Measurements from ENCODE around the gene IRX6. TPM values are rescaled to one million over a fixed set of nuclear protein-coding genes. Genes with fewer than 3 reads are reported as not detected.

The IRX6 gene
- polyA plus RNA-seq, 2 donors, result 0.14 to 0.75 TPM

DNA sequence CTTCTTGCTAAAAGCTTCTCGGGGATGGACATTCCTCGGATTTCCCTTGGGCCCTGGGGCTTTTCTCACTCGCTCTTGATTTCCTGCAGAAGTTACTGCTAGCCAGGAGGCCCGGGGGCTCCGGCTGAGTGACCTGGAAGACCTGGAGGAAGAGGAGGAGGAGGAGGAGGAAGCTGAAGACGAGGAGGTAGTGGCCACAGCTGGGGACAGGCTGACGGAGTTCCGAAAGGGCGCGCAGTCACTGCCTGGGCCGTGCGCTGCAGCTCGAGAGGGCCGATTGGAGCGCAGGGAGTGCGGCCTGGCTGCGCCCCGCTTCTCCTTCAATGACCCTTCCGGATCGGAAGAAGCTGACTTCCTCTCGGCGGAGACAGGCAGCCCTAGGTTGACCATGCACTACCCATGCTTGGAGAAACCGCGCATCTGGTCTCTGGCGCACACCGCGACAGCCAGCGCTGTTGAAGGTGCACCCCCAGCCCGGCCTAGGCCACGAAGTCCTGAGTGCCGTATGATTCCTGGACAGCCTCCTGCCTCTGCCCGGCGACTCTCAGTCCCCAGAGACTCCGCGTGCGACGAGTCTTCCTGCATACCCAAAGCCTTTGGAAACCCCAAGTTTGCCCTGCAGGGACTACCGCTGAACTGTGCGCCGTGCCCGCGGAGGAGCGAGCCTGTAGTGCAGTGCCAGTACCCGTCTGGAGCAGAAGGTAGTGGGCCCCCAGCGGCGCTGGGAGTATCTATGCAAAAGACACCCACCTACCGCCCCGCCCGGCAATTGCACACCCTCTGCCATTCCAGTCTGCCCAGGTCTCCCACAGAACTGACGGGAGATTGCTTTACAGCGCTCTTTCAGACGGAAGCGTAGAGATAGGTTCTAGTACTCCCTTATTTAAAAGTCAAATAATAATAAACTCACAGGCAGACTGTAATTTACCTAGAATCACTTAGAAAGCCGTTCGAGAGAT lies 4.9 kb downstream of the IRX6 start:
- H3K27me3 ChIP-seq (ENCODE audit: control insufficient read depth in 1 of 2, insufficient read depth in 2 of 2, low read length in 2 of 2), result peaks cover 0 to 7% of the 10 kb centered on the region in 2 donors
- WGBS, 2 donors, result 30 to 38% methylated on average over 55 of the region's 55 CpGs
- peaks cover 0 to 9% of the 10 kb centered on the region in 2 donors for H3K4me1 ChIP-seq (ENCODE audit: control insufficient read depth in 2 of 2, insufficient read depth in 2 of 2, low read length in 1 of 2)
- H3K27ac ChIP-seq (ENCODE audit: low read depth in 2 of 2, low read length in 1 of 2), result no peak overlapping the region
- peaks cover 0 to 2% of the 10 kb centered on the region in 2 donors for H3K9me3 ChIP-seq (ENCODE audit: control insufficient read depth in 2 of 2, insufficient read depth in 1 of 2, low read depth in 1 of 2, low read length in 1 of 2)
- H3K36me3 ChIP-seq (ENCODE audit: control insufficient read depth in 2 of 2, insufficient read depth in 2 of 2, low read length in 1 of 2), result no peaks in the 10 kb centered on the region
- no peak overlapping the region for H3K4me3 ChIP-seq (ENCODE audit: low read depth in 1 of 2, low read length in 2 of 2)

- Histone ChIP-seq H3K4me1 (ENCODE audit: control insufficient read depth in 2 of 2, insufficient read depth in 2 of 2, low read length in 1 of 2) (peaks cover 0 to under 1% of the 10 kb centered on the region in 2 donors), H3K27me3 (ENCODE audit: control insufficient read depth in 1 of 2, insufficient read depth in 2 of 2, low read length in 2 of 2) (peaks cover 0 to 3% of the 10 kb centered on the region in 2 donors), H3K27ac (ENCODE audit: low read depth in 2 of 2, low read length in 1 of 2) (no peak overlapping the region), H3K36me3 (ENCODE audit: control insufficient read depth in 2 of 2, insufficient read depth in 2 of 2, low read length in 1 of 2) (no peaks in the 10 kb centered on the region), H3K9me3 (ENCODE audit: control insufficient read depth in 2 of 2, insufficient read depth in 1 of 2, low read depth in 1 of 2, low read length in 1 of 2) (peaks cover 0 to 2% of the 10 kb centered on the region in 2 donors), H3K4me3 (ENCODE audit: low read depth in 1 of 2, low read length in 2 of 2) (no peak overlapping the region)
- 48 to 58% methylated on average over 8 of the region's 8 CpGs for WGBS, 2 donors
These were observed 5.9 kb downstream of the IRX6 start for GRCh38 chr16:55329791-55330428.

DNA sequence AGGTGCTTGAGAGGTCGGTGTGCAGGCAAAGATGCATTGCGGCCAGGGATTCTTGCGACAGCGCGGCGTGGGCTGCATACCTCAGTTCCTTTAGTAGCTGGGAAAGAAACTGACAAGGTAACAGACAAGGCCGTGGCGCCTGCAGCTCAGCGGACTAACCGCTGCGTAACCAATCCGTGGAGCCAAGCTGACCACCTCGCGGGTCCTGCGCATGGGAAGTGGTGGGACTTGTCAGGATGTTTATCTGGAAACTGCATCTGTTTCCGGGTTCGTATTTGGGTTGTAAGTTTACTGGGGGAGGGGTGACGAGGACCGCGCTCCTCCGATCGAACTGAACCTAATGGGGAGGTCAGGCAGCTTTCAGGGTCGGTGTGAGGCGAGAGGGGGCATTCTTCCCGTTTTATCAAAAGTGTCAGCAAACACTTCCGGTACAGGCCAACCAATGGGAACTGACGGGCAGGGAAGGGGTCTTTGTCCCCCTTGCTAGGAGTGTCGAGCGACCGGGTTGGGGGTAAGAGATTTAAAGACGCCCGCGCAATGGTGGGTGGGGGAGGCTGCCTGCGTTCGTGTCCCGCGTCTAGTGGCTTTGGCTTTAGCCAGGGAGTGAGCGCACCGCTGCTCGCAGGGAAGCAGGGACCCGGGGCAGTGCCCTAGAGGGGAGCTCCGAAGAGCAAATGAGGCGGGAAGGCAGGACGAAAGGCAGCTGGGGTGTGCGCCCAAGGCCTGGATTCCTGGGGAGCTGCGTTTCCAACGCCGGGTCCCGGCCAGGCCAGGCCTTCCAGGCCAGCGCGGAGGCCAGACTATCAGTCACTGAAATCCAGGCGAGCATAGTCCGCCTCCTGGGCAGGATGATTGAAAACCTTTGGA lies 7.0 kb downstream of the IRX6 start:
- Histone ChIP-seq H3K9me3 (ENCODE audit: control insufficient read depth in 2 of 2, insufficient read depth in 1 of 2, low read depth in 1 of 2, low read length in 1 of 2) (peaks cover 0 to 2% of the 10 kb centered on the region in 2 donors), H3K4me3 (ENCODE audit: low read depth in 1 of 2, low read length in 2 of 2) (no peak overlapping the region), H3K4me1 (ENCODE audit: control insufficient read depth in 2 of 2, insufficient read depth in 2 of 2, low read length in 1 of 2) (no peaks in the 10 kb centered on the region), H3K27me3 (ENCODE audit: control insufficient read depth in 1 of 2, insufficient read depth in 2 of 2, low read length in 2 of 2) (no peaks in the 10 kb centered on the region), H3K36me3 (ENCODE audit: control insufficient read depth in 2 of 2, insufficient read depth in 2 of 2, low read length in 1 of 2) (no peaks in the 10 kb centered on the region), H3K27ac (ENCODE audit: low read depth in 2 of 2, low read length in 1 of 2) (no peak overlapping the region)
- 23 to 35% methylated on average over 53 of the region's 53 CpGs for WGBS, 2 donors

- Histone ChIP-seq H3K36me3 (ENCODE audit: control insufficient read depth in 2 of 2, insufficient read depth in 2 of 2, low read length in 1 of 2) (no peaks in the 10 kb centered on the region), H3K4me3 (ENCODE audit: low read depth in 1 of 2, low read length in 2 of 2) (no peak overlapping the region), H3K27ac (ENCODE audit: low read depth in 2 of 2, low read length in 1 of 2) (no peak overlapping the region), H3K4me1 (ENCODE audit: control insufficient read depth in 2 of 2, insufficient read depth in 2 of 2, low read length in 1 of 2) (no peaks in the 10 kb centered on the region), H3K9me3 (ENCODE audit: control insufficient read depth in 2 of 2, insufficient read depth in 1 of 2, low read depth in 1 of 2, low read length in 1 of 2) (peaks cover 0 to 2% of the 10 kb centered on the region in 2 donors), H3K27me3 (ENCODE audit: control insufficient read depth in 1 of 2, insufficient read depth in 2 of 2, low read length in 2 of 2) (no peaks in the 10 kb centered on the region)
- 27 to 37% methylated on average over 28 of the region's 28 CpGs for WGBS, 2 donors
These were observed 7.7 kb downstream of the IRX6 start for GRCh38 chr16:55331648-55332185.

DNA sequence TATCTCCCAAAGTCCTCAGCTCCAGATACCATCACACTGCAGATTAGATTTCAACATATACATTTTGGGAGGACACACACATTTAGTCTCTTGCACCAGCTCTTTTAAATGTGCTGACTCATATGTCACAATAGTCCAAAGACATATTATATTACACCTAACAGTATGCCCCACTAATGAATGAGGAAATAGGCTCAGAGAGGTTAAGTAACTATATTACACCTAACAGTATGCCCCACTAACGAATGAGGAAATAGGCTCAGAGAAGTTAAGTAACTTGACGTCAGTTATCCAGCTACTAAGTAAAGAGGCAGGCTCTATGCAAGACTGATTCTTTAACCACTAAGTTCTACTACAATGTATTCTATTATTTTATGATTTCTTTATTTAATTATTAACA lies 9.7 kb downstream of the IRX6 start:
- Histone ChIP-seq H3K27ac (ENCODE audit: low read depth in 2 of 2, low read length in 1 of 2) (no peak overlapping the region), H3K4me3 (ENCODE audit: low read depth in 1 of 2, low read length in 2 of 2) (no peak overlapping the region), H3K36me3 (ENCODE audit: control insufficient read depth in 2 of 2, insufficient read depth in 2 of 2, low read length in 1 of 2) (no peaks in the 10 kb centered on the region), H3K9me3 (ENCODE audit: control insufficient read depth in 2 of 2, insufficient read depth in 1 of 2, low read depth in 1 of 2, low read length in 1 of 2) (peaks cover 0 to 2% of the 10 kb centered on the region in 2 donors), H3K27me3 (ENCODE audit: control insufficient read depth in 1 of 2, insufficient read depth in 2 of 2, low read length in 2 of 2) (no peaks in the 10 kb centered on the region), H3K4me1 (ENCODE audit: control insufficient read depth in 2 of 2, insufficient read depth in 2 of 2, low read length in 1 of 2) (no peaks in the 10 kb centered on the region)
- 71 to 81% methylated on average over 2 of the region's 2 CpGs for WGBS, 2 donors

DNA sequence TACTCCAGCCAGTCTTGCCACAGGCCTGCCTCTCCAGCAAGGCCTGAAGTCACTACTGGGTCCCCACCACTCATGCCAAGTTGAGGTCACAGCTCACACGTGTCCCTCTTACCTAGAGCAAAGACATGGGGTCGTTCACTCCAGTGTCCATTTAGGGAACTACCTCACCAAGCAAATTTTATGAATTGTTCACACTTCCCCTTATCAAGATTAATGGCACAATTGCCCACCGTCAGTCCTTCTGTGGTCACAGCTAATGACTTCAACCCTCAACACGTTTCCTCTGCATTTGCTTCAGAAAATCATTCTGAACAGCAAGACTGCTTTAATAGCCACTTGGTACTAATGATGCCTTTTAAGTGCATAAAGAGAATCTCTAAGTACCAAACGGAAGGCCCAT lies 14.6 kb downstream of the IRX6 start:
- Histone ChIP-seq H3K27ac (ENCODE audit: low read depth in 2 of 2, low read length in 1 of 2) (no peak overlapping the region), H3K4me1 (ENCODE audit: control insufficient read depth in 2 of 2, insufficient read depth in 2 of 2, low read length in 1 of 2) (no peaks in the 10 kb centered on the region)
- WGBS, 2 donors, result 69 to 73% methylated on average over 5 of the region's 5 CpGs

GRCh38 chr16:55340445-55340844 lies 16.4 kb downstream of the IRX6 start:
- Histone ChIP-seq H3K27me3 (ENCODE audit: control insufficient read depth in 1 of 2, insufficient read depth in 2 of 2, low read length in 2 of 2) (no peaks in the 10 kb centered on the region), H3K9me3 (ENCODE audit: control insufficient read depth in 2 of 2, insufficient read depth in 1 of 2, low read depth in 1 of 2, low read length in 1 of 2) (no peaks in the 10 kb centered on the region), H3K4me3 (ENCODE audit: low read depth in 1 of 2, low read length in 2 of 2) (no peak overlapping the region), H3K36me3 (ENCODE audit: control insufficient read depth in 2 of 2, insufficient read depth in 2 of 2, low read length in 1 of 2) (no peaks in the 10 kb centered on the region), H3K27ac (ENCODE audit: low read depth in 2 of 2, low read length in 1 of 2) (no peak overlapping the region), H3K4me1 (ENCODE audit: control insufficient read depth in 2 of 2, insufficient read depth in 2 of 2, low read length in 1 of 2) (no peaks in the 10 kb centered on the region)
- 71 to 89% methylated on average over 1 of the region's 1 CpG for WGBS, 2 donors

More for the DNA sequence above, 14.6 kb downstream of the IRX6 start:
- no peak overlapping the region for H3K4me3 ChIP-seq (ENCODE audit: low read depth in 1 of 2, low read length in 2 of 2)
- H3K27me3 ChIP-seq (ENCODE audit: control insufficient read depth in 1 of 2, insufficient read depth in 2 of 2, low read length in 2 of 2), result no peaks in the 10 kb centered on the region
- H3K9me3 ChIP-seq (ENCODE audit: control insufficient read depth in 2 of 2, insufficient read depth in 1 of 2, low read depth in 1 of 2, low read length in 1 of 2), result no peaks in the 10 kb centered on the region
- H3K36me3 ChIP-seq (ENCODE audit: control insufficient read depth in 2 of 2, insufficient read depth in 2 of 2, low read length in 1 of 2), result no peaks in the 10 kb centered on the region

DNA sequence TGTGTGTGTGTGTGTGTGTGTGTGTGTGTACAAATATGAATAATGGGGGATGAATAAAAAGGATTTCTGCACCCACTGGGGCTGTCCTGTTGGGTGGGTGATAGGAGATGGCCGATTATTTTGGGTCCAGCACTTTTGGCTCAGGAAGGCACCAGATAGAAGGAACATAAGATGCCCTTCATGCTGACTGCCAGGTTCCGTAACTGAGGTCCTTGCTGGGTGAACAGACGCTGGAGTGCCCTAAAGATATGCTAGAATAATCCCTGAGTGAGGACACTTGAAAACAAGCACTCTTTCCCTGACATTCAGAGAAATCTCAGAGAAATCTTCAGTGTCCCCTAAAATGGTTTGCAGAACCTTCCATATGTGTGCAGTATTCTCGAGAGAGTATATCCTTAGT lies 17.7 kb downstream of the IRX6 start:
- no peaks in the 10 kb centered on the region for H3K27me3 ChIP-seq (ENCODE audit: control insufficient read depth in 1 of 2, insufficient read depth in 2 of 2, low read length in 2 of 2)

DNA sequence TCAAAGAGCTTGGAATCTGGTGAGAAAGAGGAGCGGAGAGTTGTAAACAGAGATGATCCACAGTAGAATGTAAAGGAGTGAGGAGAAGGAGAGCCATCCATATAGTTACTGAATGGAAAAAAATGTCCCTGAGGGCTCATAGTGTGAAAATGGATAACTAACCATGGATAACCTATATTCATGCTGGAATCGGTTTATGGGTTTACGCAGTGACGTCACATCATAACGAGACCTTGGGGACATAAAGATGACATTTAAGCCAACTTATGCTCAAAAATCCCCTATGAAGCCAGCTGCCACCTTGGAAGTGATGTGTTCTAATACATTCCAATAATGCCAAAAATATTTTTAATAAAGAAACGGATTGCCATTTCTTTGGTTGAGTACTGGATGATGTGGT lies 22.5 kb downstream of the IRX6 start:
- no peak overlapping the region for H3K27ac ChIP-seq (ENCODE audit: low read depth in 2 of 2, low read length in 1 of 2)
- H3K9me3 ChIP-seq (ENCODE audit: control insufficient read depth in 2 of 2, insufficient read depth in 1 of 2, low read depth in 1 of 2, low read length in 1 of 2), result no peaks in the 10 kb centered on the region
- WGBS, 2 donors, result 94% methylated on average over 6 of the region's 6 CpGs
- no peaks in the 10 kb centered on the region for H3K4me1 ChIP-seq (ENCODE audit: control insufficient read depth in 2 of 2, insufficient read depth in 2 of 2, low read length in 1 of 2)
- no peaks in the 10 kb centered on the region for H3K36me3 ChIP-seq (ENCODE audit: control insufficient read depth in 2 of 2, insufficient read depth in 2 of 2, low read length in 1 of 2)
- no peak overlapping the region for H3K4me3 ChIP-seq (ENCODE audit: low read depth in 1 of 2, low read length in 2 of 2)
- H3K27me3 ChIP-seq (ENCODE audit: control insufficient read depth in 1 of 2, insufficient read depth in 2 of 2, low read length in 2 of 2), result no peaks in the 10 kb centered on the region

More for the DNA sequence above, 17.7 kb downstream of the IRX6 start:
- WGBS, 2 donors, result 71 to 82% methylated on average over 4 of the region's 4 CpGs
- Histone ChIP-seq H3K4me1 (ENCODE audit: control insufficient read depth in 2 of 2, insufficient read depth in 2 of 2, low read length in 1 of 2) (no peaks in the 10 kb centered on the region), H3K36me3 (ENCODE audit: control insufficient read depth in 2 of 2, insufficient read depth in 2 of 2, low read length in 1 of 2) (no peaks in the 10 kb centered on the region), H3K27ac (ENCODE audit: low read depth in 2 of 2, low read length in 1 of 2) (no peak overlapping the region), H3K4me3 (ENCODE audit: low read depth in 1 of 2, low read length in 2 of 2) (no peak overlapping the region), H3K9me3 (ENCODE audit: control insufficient read depth in 2 of 2, insufficient read depth in 1 of 2, low read depth in 1 of 2, low read length in 1 of 2) (no peaks in the 10 kb centered on the region)
